Lower leg skin (tissue), 4 donors: ENCODE measurements around the gene COL24A1. TPM values are rescaled to one million over a fixed set of nuclear protein-coding genes. Genes with fewer than 3 reads are reported as not detected.

Experiments used
- DNase-seq, 2 donors: peaks; one replicate each; pipeline ENCODE4 v3.0.0-alpha.2; 2019; ENCODE audit warnings: low spot score in 2 of 2
- H3K4me3 ChIP-seq: fragments of 200-600 bp; sonication (generic); 2 replicates; pipeline ENCODE4 v1.5.1; 2017; ENCODE audit warnings: mild to moderate bottlenecking, low read depth; ENCODE audit not compliant: poor library complexity, severe bottlenecking
- CTCF ChIP-seq, 3 donors: fragments of 450-650 bp; IDR thresholded peaks; one replicate each; pipeline ENCODE4 v1.5.1; 2016; ENCODE audit warnings: antibody characterized with exemption in 3 of 3, mild to moderate bottlenecking in 3 of 3, moderate library complexity in 2 of 3
- POLR2A ChIP-seq, 2 donors: fragments of 450-650 bp; IDR thresholded peaks; one replicate each; pipeline ENCODE4 v1.6.1; 2016 to 2017; ENCODE audit warnings: antibody characterized with exemption in 2 of 2, mild to moderate bottlenecking in 1 of 2, moderate library complexity in 1 of 2
- WGBS, 2 donors: methylation state at CpG; one replicate each; pipeline ENCODE4 v1.1.5; 2018; 5-methylcytosine and 5-hydroxymethylcytosine counted together
- intact Hi-C: fragments of 100-400 bp; cut with DNase I; formaldehyde crosslinking; loops from one replicate; pipeline ENCODE4 v1.15.0; 2023; ENCODE audit warnings: low total_unique reads
- total RNA-seq, 4 donors: library from RNA; depleted of rRNA; stranded (reverse); fragments of >200 nt; gene quantifications; one replicate each; pipeline ENCODE4 v1.1.0, GENCODE V29; 2016

The COL24A1 gene
- total RNA-seq, 4 donors from 2014 or later = 0.17 to 1.3 (median 0.80) TPM

DNA sequence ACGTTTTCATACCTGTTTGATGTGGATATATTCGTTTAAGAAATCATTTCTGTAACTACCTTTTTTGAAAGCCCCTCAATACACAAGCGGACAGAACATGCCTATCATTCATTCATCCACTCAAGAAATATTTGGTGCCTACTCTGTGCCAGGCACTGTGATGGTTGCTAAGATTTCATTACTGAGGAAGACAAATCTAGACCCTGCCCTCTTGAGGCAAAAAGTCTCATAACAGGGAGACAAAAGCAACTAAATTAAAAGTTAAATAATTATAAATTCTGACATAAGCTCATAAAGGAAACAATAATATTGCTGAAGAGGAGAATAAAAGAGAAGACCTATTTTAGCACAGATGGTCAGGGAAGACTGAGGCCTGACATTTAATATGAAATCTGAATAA is 244.8 kb downstream of the COL24A1 start:
- intact Hi-C loops = no loop called here
- no peak for DNase-seq
- TF ChIP-seq POLR2A (IDR thresholded peaks at IDR 0.05) (no peak), CTCF (IDR thresholded peaks at IDR 0.05) (no peak)
- H3K4me3 ChIP-seq = no peak overlapping the region
- WGBS, 2 donors = 64 to 70% methylated on average over 3 of the region's 3 CpGs

DNA sequence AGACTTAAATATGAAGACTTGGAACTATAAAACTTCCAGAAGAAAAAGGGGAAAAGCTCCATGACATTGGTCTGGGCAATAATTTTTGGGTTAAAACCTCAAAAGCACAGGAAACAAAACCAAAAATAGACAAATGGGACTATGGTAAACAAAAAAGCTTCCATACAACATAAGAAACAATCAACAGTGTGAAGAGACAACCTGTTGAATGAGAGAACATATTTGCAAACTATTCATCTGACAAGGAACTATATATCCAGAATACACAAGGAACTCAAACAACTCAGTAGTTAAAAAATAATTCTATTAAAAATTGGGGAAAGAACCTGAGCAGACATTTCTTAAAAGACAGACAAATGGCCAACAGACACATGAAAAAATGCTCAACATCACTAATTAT is 255.7 kb downstream of the COL24A1 start:
- intact Hi-C loops = no loop called here
- TF ChIP-seq POLR2A (IDR thresholded peaks at IDR 0.05) = no peak
- TF ChIP-seq CTCF (IDR thresholded peaks at IDR 0.05) = no peak
- no peak for DNase-seq
- H3K4me3 ChIP-seq = no peak overlapping the region

DNA sequence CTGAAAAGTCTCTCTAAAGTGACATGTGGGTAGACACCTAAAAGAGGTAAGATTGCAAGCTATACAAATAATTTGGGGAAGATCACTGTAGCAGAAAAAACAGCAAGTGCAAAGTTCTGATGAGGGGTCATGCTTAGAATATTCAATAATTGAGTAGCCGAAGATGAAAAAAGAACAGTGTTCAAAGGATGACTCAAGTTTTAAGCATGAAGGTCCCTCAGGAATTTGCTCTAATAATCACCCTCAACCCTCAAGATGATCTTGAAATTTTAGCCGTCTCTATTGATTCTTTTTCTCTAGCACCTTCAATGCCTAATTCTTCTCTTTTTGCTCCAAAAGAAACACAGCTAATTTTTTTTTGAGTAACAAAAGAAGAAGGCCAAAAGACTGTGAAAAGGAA is 257.7 kb downstream of the COL24A1 start:
- DNase-seq = no peak
- intact Hi-C loops = no loop called here
- no peak overlapping the region for H3K4me3 ChIP-seq
- TF ChIP-seq CTCF (IDR thresholded peaks at IDR 0.05) (no peak), POLR2A (IDR thresholded peaks at IDR 0.05) (no peak)
- 76 to 79% methylated on average over 2 of the region's 2 CpGs for WGBS, 2 donors

- peak in 1 of 2 donors; percentile 26 for DNase-seq
- intact Hi-C loops = no loop called here
- no peak overlapping the region for H3K4me3 ChIP-seq
- TF ChIP-seq POLR2A (IDR thresholded peaks at IDR 0.05) = no peak
- no peak for TF ChIP-seq CTCF (IDR thresholded peaks at IDR 0.05)
- 16 to 18% methylated on average over 4 of the region's 4 CpGs for WGBS, 2 donors
Measured at GRCh38 chr1:85894651-85895050, 261.9 kb downstream of the COL24A1 start.

DNA sequence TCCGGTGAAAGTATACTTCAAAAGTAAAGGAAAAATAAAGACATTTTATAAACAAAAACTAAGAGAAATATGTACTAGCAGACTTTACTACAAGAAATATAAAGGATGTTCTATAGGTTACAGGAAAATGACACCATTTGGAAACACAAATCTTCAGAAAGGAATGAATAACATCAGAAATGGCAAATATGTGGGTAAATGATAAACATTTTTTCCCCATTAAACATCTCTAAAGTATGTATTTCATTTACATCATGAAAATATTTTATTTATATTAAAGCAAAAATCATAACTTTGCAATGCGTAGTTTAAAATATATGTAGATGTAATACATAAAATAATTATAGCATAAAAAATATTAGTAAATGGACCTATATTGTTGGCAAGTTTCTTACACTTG is 264.2 kb downstream of the COL24A1 start:
- no peak for DNase-seq
- intact Hi-C loops = no loop called here
- H3K4me3 ChIP-seq = no peak overlapping the region
- WGBS, 2 donors = 94% methylated on average over 2 of the region's 2 CpGs
- TF ChIP-seq POLR2A (IDR thresholded peaks at IDR 0.05) (no peak), CTCF (IDR thresholded peaks at IDR 0.05) (no peak)

- no peak for DNase-seq
- 96 to 97% methylated on average over 2 of the region's 2 CpGs for WGBS, 2 donors
- H3K4me3 ChIP-seq = no peak overlapping the region
- intact Hi-C loops = no loop called here
- TF ChIP-seq POLR2A (IDR thresholded peaks at IDR 0.05) = no peak
- no peak for TF ChIP-seq CTCF (IDR thresholded peaks at IDR 0.05)
Measured at GRCh38 chr1:85889870-85890269, 266.7 kb downstream of the COL24A1 start.
